Measurements from ENCODE around the gene PLEKHA6.

- no peak for TF ChIP-seq CTCF (IDR thresholded peaks at IDR 0.05; ENCODE audit: low read length)
- no peak for TF ChIP-seq EZH2 (optimal IDR thresholded peaks at IDR 0.05; ENCODE audit: low read depth, low read length)
- TF ChIP-seq EZH2phosphoT487 (IDR thresholded peaks at IDR 0.05; ENCODE audit: low read length): no peak
Observed at GRCh38 chr1:204361341-204361771, 1.6 kb upstream of the PLEKHA6 start.

All from MM.1S (cell line).